Left ventricle myocardium inferior (tissue), 1 donor: ENCODE measurements around the gene PERM1. TPM values are rescaled to one million over a fixed set of nuclear protein-coding genes. Genes with fewer than 3 reads are reported as not detected.

Source experiments
- DNase-seq: peaks from one replicate; pipeline ENCODE4 v3.0.0-alpha.2; 2020
- H3K27ac ChIP-seq: fragments of 200-600 bp; replicated peaks from 2 replicates; pipeline ENCODE4 v1.8.0; 2021
- H3K27me3 ChIP-seq: fragments of 200-600 bp; 2 replicates; pipeline ENCODE4 v1.8.0; 2021; ENCODE audit warnings: low read depth
- H3K36me3 ChIP-seq: fragments of 200-600 bp; 2 replicates; pipeline ENCODE4 v1.8.0; 2021
- H3K4me1 ChIP-seq: fragments of 200-600 bp; 2 replicates; pipeline ENCODE4 v1.8.0; 2021
- H3K4me3 ChIP-seq: fragments of 200-600 bp; 2 replicates; pipeline ENCODE4 v1.8.0; 2021; ENCODE audit warnings: mild to moderate bottlenecking, moderate library complexity
- H3K9me3 ChIP-seq: fragments of 200-600 bp; replicated peaks from 2 replicates; pipeline ENCODE4 v1.8.0; 2021
- intact Hi-C: fragments of 100-400 bp; cut with micrococcal nuclease; formaldehyde crosslinking; loops from one replicate; pipeline ENCODE4 v1.11.0; 2022
- total RNA-seq: library from RNA; stranded (reverse); fragmentation: NEBNext Ultra II Directional; extraction: Animal tissue kit (Norgen Biotek cat#: 25700); gene quantifications from one replicate; pipeline ENCODE4 v1.2.1, GENCODE V29; 2021
- TF ChIP-seq, protein P1 (sequence below): fragments of 200-600 bp; IDR thresholded peaks from 2 replicates; pipeline ENCODE4 v1.8.0; 2021; ENCODE audit warnings: antibody characterized with exemption, mild to moderate bottlenecking, borderline replicate concordance
- donor health status: DM: no; HTN: yes; CAD: no; lungs with severe emphysema.

PERM1 gene
- total RNA-seq, 1 donor from 2014 or later, result 160 TPM

DNA sequence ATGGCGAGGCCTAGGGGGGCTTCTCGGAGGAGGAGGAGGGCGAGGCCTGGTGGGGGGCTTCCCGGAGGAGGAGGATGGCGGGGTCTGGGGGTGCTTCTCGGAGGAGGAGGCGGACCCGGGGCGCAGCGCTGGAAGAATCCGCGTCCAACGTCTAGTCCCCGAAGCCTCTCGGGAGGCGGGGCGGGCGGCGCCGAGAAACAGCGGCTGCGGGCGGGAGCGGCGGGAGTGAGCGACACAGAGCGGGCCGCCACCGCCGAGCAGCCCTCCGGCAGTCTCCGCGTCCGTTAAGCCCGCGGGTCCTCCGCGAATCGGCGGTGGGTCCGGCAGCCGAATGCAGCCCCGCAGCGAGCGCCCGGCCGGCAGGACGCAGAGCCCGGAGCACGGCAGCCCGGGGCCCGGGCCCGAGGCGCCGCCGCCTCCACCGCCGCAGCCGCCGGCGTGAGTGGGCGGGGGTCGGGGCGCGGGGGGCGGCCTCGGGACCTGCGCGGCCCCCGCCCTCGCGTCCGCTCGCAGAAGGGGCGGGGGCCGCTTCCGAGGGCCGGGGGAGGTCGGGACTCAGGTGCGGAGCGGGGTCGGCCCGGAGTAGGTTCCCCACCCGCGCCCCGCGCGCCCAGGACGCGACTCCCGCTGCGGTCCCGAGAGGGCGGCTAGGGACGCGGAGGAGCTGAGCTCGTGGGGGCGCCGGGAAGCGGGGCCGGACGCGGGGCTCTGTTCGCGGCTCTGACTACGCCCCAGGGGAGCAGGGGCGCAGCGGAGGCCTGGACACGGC lies 21.3 kb downstream of the PERM1 start, which contains the start of gene KLHL17:
KLHL17 (plus strand) TSS at position 222 of the 769 bp plus-strand sequence; CDS start at position 332, 110 bp downstream.
- intact Hi-C loops, result no loop called here
- peak; percentile 80 for DNase-seq
- Histone ChIP-seq H3K27me3 (no peaks in the 10 kb centered on the region), H3K4me1 (peaks cover 47% of the 10 kb centered on the region), H3K36me3 (peaks cover 25% of the 10 kb centered on the region), H3K9me3 (no peaks in the 10 kb centered on the region), H3K4me3 (peak within 1 kb of the TSS; percentile 100), H3K27ac (no peak within 1 kb of the TSS)
- TF ChIP-seq, protein P1, sequence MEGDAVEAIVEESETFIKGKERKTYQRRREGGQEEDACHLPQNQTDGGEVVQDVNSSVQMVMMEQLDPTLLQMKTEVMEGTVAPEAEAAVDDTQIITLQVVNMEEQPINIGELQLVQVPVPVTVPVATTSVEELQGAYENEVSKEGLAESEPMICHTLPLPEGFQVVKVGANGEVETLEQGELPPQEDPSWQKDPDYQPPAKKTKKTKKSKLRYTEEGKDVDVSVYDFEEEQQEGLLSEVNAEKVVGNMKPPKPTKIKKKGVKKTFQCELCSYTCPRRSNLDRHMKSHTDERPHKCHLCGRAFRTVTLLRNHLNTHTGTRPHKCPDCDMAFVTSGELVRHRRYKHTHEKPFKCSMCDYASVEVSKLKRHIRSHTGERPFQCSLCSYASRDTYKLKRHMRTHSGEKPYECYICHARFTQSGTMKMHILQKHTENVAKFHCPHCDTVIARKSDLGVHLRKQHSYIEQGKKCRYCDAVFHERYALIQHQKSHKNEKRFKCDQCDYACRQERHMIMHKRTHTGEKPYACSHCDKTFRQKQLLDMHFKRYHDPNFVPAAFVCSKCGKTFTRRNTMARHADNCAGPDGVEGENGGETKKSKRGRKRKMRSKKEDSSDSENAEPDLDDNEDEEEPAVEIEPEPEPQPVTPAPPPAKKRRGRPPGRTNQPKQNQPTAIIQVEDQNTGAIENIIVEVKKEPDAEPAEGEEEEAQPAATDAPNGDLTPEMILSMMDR, result no peak

DNA sequence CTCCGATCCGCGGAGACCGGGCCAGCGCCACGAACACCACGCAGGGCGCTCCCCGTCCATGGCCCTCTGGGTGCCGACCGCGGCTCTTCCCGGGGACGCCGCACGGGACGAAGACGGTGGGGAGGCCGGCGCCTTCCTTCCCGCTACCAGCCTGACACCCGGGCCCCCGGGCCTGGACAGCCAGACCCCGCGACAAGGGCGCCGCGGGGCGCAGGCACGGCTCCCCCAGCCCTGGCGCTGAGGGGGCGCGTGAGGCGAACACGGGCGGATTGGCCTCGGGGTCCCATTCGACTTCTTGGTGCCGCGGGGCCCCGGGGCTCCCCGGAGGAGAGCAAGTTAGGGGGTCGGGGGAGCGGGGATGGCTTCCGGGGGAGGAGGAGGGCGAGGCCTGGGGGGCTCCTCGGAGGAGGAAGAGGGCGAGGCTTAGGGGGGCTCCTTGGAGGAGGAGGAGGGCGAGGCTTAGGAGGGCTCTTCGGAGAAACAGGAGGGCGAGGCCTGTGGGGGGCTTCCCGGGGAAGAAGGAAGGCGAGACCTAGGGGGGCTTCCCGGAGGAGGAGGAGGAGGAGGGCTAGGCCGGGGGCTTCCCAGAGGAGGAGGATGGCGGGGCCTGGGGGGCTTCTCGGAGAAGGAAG lies 22.0 kb downstream of the PERM1 start:
- TF ChIP-seq, protein P1, result no peak
- Histone ChIP-seq H3K36me3 (peaks cover 32% of the 10 kb centered on the region), H3K27ac (no peak overlapping the region), H3K9me3 (no peaks in the 10 kb centered on the region), H3K27me3 (no peaks in the 10 kb centered on the region), H3K4me3 (peak overlapping the region; percentile 100), H3K4me1 (peaks cover 47% of the 10 kb centered on the region)
- DNase-seq, result no peak
- intact Hi-C loops, result no loop called here

DNA sequence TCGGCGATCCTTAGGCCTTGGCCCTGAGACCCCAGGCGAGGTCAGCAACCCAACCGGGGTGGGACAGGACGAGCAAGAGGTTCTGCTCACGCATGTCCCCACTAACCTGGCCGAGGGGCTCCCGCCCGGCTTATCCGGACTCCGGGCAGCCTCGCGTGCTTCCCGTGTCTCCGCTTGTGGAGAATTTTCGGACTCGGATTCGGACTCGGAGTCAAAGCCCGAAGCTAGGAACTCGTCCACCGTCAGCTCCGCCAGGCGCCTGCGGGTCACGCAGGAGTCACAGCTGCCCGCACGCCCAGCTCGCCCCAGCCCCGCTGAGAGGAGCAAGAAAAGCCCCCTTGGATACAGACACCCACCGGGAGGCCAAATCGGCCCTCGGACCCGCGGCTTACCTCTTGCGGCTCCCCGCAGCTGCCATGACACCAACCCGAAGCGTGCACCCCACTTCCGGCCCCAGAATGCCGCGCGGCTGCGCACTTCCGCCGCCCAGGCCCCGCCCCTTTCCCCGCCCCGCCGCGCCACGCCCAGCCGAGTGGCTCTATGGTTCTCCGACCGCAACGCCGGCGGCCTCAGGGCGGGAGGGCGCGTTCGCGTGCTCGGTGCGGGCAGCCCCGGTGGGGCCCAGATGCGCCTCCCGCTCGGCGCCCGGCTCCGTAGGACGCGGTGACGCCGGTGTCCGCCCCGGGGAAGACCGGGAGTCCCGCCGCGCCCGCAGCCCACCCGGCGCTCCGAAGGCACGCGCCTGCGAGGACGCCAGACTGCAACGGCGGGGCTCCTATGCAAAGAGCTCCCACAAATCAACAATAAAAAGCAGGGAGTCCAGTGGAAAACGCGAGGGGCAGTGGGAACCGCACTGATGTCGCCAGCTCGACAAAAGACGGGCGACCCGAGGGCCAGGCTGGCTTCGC lies 22.8 kb downstream of the PERM1 start, which contains the start of gene NOC2L:
NOC2L (minus strand) TSS at position 434 of the 908 bp plus-strand sequence; CDS start at position 418, 16 bp downstream.
- Histone ChIP-seq H3K27me3 (no peaks in the 10 kb centered on the region), H3K27ac (peak within 1 kb of the TSS; percentile 69), H3K4me1 (peaks cover 47% of the 10 kb centered on the region), H3K4me3 (peak within 1 kb of the TSS; percentile 100), H3K36me3 (peaks cover 40% of the 10 kb centered on the region), H3K9me3 (no peaks in the 10 kb centered on the region)
- TF ChIP-seq, protein P1, result no peak
- intact Hi-C loops, result no loop called here
- peak; percentile 94 for DNase-seq

DNA sequence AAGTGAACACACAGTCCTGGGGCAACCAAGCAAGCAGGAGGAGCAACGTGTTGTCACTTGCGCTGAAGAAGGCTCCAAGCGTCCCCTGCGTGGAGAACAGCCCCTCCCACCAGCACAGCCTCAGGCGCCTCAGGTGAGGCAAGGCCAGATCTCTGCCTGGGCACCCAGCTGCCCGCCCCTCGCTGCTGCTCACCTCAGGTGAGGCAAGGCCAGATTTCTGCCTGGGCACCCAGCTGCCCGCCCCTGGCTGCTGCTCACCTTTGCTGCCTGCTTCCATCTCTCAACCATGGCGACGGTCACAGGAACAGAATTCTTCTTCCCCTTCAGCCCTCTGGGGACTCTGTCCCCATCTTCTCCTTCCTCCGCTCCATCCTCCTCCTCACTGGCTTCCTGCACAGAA lies 25.3 kb downstream of the PERM1 start:
- Histone ChIP-seq H3K36me3 (peaks cover 57% of the 10 kb centered on the region), H3K9me3 (no peaks in the 10 kb centered on the region), H3K4me1 (peaks cover 45% of the 10 kb centered on the region), H3K27me3 (no peaks in the 10 kb centered on the region), H3K27ac (no peak overlapping the region), H3K4me3 (no peak overlapping the region)
- TF ChIP-seq, protein P1, result no peak
- intact Hi-C loops, result no loop called here
- no peak for DNase-seq

DNA sequence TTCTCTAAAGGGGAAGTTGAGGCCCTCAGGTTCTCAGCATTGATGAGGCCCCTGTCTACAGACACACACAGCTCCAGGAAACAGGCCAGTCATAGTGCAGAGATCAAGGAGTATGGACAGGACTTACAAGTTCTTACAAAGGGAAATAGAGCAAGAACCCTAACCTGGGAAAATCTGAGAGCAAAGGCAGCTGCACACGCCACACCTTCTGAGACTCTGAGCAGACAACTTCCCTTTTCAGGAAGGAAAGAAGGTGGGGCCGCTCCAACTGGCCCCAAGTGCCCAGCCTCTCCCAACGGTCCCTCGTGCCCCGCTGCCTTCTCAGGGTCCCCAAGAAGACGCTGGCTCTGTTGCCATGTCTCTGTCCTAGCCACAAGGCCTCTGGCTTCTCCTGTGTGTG lies 26.4 kb downstream of the PERM1 start:
- Histone ChIP-seq H3K4me3 (no peak overlapping the region), H3K27me3 (no peaks in the 10 kb centered on the region), H3K27ac (no peak overlapping the region), H3K9me3 (no peaks in the 10 kb centered on the region), H3K4me1 (peaks cover 36% of the 10 kb centered on the region), H3K36me3 (peaks cover 69% of the 10 kb centered on the region)
- TF ChIP-seq, protein P1, result no peak
- no peak for DNase-seq
- intact Hi-C loops, result no loop called here
